HG03196 (cell line): ENCODE data around the gene SHB.
"Not testable (repeated sequence)": the region's sequence is repeated elsewhere in the genome, so short reads cannot be mapped to it uniquely, and the experiment has no call there.

ENCODE experiments used
- ATAC-seq: cut with Tn5 transposase; IDR thresholded peaks from one replicate; pipeline ENCODE4 v1.9.1; 2021; ENCODE audit not compliant: unreplicated experiment

SHB gene

DNA sequence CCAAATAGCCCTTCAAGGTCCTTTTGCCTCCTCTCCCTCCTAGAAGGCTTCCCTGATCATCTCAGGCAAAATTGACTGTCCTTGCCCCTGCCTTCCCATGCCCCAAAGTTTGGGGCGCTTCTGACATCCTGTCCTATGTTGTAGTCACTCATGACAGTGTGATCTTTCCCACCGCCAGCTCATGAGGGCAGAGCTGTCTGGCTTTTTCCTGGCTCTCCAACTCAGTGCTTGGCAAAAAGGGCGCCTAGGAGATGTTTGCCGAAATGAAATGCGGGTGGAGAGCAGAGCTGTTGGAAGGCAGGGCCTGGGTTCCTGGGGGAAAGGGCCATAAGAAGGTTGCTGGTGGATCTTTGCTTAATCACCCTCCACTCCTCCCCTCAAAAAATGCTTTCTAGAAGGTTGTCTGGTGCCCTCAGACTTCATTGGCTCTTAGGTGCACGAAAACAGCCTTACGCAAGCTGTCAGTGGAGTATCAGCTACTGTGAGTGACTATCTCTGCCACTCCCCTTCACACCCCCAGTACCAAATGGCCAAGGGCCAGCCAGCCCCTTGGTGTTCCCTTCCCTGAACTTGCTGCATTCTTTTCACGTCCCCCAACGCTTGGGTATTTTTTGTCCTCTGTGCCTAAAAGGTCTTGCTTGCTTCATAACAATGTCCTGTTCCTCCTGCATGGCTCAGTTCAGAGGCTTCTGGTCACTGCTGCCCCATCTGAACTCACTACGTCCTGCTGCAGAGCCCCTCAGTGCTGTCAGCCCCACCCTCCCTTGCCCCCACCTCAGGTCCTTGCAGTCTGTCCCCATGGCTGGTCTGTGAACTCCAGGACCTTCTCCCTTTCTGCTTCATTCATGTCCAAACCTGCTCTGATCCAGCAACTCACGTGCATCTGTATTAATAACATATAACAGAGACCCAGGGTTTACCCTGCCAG is 162.5 kb downstream of the SHB start:
- ATAC-seq = no peak

- ATAC-seq = no peak
These were observed 163.3 kb downstream of the SHB start for GRCh38 chr9:37905776-37906175.

- ATAC-seq = no peak
These were observed 163.9 kb downstream of the SHB start for GRCh38 chr9:37905131-37905505.

DNA sequence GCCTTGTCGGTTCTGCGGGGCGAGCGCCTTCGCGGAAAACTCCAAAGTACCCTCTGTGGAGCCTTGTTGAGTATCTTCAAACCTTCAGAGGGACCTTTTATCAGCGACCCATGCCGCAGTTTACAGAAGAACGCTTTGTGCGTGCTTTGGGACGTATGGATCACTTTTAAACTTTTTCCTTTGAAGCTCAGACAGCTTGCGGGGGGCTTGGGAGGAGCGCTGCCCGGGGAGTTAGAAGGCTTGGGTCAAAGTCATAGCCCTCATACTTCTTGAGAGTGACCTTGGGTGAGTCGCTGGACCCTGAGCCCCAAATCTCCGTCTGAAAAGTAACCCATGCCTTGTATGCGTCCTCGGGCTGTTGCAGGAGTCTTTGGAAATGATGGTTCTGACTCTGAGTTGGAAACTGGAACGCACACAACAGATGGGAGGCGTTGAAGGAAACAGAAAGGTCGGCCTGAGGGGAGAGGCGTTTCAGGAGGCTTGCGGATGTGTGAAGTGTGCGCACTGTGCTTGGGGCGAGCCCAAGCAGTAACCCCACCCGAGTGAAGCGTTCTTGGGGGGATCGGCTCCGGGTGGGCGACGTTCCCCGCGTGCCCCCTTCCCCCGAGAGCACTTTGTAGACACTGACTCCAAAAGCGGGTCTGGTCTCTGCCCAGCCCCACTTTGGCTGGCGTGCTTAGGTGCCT is 164.4 kb downstream of the SHB start:
- ATAC-seq = no peak

- ATAC-seq = peak; percentile 79
These were observed 165.2 kb downstream of the SHB start, which contains the start of gene SLC25A51 for GRCh38 chr9:37903647-37904444. SLC25A51 (minus strand) TSS chr9:37904127; CDS start chr9:37888550, 15,577 bp downstream.

DNA sequence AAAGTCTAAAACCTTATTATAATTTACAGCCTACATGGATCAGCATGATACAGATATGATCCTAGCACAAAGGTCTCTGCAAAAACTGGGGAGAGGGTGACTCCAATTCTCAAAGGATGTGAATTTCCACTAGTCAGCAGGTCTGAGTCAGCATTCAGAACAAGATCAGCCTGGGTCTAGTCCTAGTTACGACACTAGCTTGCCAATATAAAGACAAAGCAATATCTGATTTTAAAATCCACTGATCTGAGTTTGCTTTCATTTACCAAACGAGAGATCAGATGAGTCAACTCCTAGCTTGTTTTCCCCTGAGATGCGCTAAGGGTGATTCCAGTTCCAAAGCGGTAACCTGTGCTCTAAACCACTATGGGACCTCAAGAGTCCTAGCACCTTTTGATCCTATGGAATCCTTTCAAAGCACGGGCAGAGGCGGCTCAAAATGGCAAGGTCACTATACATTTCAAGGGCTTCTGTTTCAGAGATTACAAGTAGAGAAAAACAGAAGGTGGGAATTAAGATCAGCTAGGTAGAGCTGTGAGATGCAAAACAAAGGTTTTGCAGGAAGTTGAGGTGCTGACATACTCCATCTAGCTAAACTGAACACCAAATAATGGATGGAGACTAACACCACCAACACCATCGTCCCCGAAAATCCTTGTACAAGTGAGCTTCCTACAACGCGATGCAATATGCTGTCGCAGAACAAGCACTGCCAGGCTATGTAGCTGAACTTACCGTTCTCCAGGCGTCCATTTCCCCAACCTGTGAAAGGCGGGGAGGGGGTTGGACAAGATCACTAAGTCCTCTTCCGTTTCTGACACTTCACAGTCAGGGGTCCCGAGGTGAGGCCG is 166.0 kb downstream of the SHB start:
- ATAC-seq = peak; percentile 11

GRCh38 chr9:37902131-37902530 is 166.9 kb downstream of the SHB start:
- ATAC-seq = no peak

DNA sequence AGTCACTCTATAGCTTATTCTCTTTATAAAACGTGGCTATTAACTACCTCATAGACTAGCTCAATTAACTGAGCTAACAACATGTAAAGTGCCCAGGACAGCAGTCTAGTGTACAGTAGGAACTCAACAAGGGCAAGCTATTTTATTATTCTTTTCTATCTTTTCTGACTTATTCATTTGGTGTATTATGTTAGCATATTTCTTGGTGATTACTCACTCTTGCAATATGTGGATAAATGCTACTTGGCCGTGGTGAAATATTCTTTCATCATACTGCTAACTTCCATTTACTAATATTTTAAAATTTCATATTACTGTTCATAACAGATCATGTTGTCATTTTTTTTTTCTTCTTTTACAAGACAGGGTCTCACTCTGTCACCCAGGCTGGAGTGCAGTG is 170.0 kb downstream of the SHB start:
- no peak for ATAC-seq

DNA sequence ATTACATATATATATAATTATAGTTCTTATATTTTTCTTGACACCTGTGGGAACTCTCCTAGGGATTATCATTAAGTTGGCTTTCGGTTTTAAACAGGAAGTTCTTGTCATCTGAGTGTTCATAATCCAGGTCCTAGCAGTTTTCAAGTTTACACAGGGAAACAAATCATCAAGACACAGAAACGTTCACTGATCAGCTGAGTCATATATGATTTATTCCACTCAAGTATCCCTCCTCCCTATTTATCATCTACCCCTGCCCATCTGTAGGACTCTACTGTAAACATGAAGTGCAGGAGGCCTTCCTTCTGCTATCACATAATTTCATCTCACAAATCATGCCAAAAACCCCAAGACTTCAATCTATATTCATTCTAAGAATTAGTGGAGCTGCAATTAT is 171.4 kb downstream of the SHB start:
- no peak for ATAC-seq

DNA sequence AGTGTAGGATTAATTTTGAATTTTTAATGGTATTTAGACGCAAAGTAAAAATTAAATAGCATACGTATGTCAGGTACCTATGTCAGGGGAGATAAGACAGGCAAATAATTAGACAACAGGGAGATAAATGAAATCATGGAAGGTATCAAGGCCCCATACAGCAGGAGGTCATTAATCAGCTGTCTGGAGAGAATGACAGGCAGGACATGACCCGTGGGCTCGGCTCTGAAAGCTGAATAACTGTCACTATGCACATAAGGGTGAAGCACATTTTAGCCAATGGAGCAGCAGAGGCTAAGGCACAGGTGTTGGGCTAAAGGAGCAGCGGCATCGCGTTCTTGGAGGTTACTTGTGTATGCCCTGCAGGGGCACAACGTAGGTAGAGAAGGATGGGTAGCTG is 177.0 kb downstream of the SHB start:
- no peak for ATAC-seq

- not testable (repeated sequence) for ATAC-seq
These were observed 178.0 kb downstream of the SHB start for GRCh38 chr9:37891042-37891441.

GRCh38 chr9:37889536-37889935 is 179.5 kb downstream of the SHB start:
- ATAC-seq = no peak

DNA sequence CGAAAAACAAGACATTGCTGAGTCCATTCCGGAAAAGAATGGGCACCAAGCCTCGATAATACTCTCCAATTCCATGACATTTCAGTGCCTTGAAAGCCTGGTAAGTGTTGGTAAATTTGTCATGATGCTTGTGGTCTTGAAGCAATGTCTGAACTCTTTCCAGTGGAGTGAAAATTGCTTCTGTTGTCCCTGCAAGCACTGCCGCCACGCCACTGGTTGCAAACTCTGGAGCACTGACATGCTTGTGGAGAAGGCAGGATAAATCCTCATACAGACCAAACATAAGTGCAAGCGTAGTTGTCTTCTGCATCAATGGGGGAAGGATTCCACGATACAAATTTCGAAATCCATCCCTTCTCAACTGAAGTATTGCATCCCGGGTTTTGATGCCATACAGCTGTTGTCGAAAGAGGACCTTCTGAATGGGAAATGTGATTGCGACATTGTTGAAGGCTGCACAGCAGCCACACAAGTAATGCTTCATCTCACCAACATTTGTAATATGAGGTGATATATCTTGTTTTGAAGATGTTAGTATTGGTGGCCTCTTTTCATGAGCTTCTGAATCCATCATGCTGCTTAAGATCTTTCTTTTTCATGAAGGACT is 180.9 kb downstream of the SHB start:
- ATAC-seq = not testable (repeated sequence)

- ATAC-seq = no peak
These were observed 188.0 kb downstream of the SHB start for GRCh38 chr9:37880916-37881479.

DNA sequence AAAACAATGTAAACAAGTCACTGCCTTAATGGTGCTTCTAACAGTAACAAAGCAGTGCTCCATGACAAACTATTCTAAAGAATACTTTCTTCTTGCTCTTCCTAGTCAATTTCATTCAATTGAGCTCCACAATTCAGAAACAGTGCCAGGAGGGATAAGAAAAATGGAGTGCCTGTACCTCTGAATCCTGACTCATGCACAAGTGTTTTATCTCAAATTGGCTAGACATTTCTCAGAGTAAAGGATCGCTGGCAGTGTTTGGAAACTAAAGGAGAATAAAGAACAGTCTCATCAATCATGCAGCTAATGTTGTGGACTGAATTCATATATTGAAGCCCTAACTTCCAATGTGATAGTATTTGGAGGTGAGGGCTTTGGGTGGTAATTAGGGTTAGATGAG is 192.7 kb downstream of the SHB start:
- no peak for ATAC-seq

DNA sequence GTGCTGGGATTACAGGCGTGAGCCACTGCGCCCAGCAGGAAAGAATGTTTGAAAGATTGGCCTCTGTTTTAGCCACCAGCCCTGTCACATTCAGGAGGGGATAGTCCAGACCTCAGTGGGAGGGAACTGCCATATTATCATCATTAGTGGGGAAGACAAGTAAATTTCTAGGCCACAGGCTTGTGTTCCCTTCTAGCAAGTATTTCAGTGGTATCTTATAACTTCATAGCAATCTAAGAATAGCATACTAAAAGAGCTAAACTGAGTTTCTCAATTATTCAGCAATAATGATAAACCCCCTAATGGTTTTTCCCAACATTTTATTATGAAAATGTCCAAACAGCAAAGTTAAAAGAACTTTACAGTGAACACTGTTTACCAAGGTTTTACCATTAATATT is 195.1 kb downstream of the SHB start:
- no peak for ATAC-seq

DNA sequence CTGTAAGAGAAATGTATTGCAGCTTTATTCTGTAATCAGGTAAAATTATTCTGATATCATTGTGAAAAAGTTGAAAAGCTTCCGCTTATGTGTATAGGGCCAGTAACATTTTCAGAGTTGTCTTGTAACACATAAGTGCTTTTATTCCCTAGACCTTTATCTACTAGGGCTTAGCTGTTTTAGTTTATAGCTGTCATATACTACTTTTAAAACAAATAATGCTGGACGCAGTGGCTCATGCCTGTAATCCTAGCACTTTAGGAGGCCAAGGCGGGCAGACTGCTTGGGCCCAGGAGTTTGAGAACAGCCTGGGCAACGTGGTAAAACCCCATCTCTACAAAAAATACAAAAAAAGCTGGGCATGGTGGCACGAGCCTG is 198.2 kb downstream of the SHB start:
- no peak for ATAC-seq

DNA sequence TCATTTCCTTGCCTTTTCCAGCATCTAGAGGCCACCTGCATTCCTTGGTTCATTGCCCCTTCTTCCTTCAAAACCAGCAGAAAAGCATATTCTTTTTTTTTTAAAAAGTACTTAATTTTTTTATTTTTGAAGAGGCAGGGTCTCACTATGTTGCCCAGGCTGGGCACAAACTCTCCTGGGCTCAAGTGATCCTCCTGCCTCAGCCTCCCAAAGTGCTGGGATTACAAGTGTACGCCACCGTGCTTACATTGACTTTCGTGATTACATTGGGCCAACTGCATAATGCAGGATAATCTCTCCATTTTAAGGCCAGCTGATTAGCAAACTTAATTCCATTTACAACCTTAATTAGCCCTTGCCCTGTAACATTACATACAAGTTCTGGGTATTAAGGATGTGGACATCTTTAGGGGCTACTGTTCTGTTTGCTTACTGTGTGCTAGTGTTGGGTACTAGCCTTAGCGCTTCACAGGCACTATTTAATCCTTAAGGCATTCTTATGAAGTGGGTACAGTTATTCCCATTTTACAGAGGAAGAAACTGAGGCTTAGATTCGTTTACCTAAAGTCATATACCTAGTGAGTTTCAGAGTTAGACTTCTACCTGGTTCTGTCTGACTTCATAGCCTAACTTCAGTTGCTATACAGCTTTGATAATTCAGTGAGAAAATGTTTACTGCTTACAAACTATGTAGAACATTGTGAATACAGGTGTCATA is 198.8 kb downstream of the SHB start:
- ATAC-seq = no peak
